A673 (cell line): ENCODE measurements around the gene CASP14.

Source experiments
- CTCF ChIP-seq: fragments of 300-800, 200-600 bp; sonication (generic); conservative IDR thresholded peaks from 2 replicates; pipeline ENCODE4 v1.5.1; 2017; ENCODE audit warnings: low read depth, mild to moderate bottlenecking, antibody characterized with exemption, low read length, moderate library complexity, mixed read lengths
- EZH2 ChIP-seq: fragments of 200-600 bp; sonication (generic); IDR thresholded peaks from 2 replicates; pipeline ENCODE4 v1.6.1; 2017; ENCODE audit warnings: borderline replicate concordance, low read depth, mild to moderate bottlenecking, mixed read lengths, antibody characterized with exemption, low read length; ENCODE audit not compliant: poor library complexity, severe bottlenecking

- TF ChIP-seq CTCF: no peak
- no peak for TF ChIP-seq EZH2
Observed at GRCh38 chr19:15008308-15008707, 41.0 kb upstream of the CASP14 start.
